Measurements from ENCODE around the gene EYA4. TPM values are rescaled to one million over a fixed set of nuclear protein-coding genes. Genes with fewer than 3 reads are reported as not detected.
"Not testable (repeated sequence)": the region's sequence is repeated elsewhere in the genome, so short reads cannot be mapped to it uniquely, and the experiment has no call there.

The EYA4 gene
- total RNA-seq, 2 experiments from 2014 or later = not detected

GRCh38 chr6:133396984-133397348 lies 155.8 kb downstream of the EYA4 start:
- TF ChIP-seq CTCF (conservative IDR thresholded peaks at IDR 0.05; ENCODE audit: low read length) (no peak), EZH2phosphoT487 (IDR thresholded peaks at IDR 0.05; ENCODE audit: borderline replicate concordance, low read depth, low read length) (no peak)
- no peak for DNase-seq (ENCODE audit: low spot score)
- H3K27ac ChIP-seq (ENCODE audit: low read depth, low read length, poor library complexity, severe bottlenecking) = no peak overlapping the region
- H3K4me2 ChIP-seq (ENCODE audit: low read length) = no peak overlapping the region
- no peak overlapping the region for H3K4me3 ChIP-seq (ENCODE audit: low read depth, low read length, poor library complexity, severe bottlenecking)
- CTCF ChIA-PET (ENCODE audit: unreplicated experiment) = no interaction called here
- POLR2A ChIA-PET = no interaction called here
- H3K9me3 ChIP-seq (ENCODE audit: low read length) = no peaks in the 10 kb centered on the region
- intact Hi-C loops (cut with micrococcal nuclease; ENCODE audit: unreplicated experiment) = no loop called here
- H3K79me2 ChIP-seq (ENCODE audit: insufficient read depth, low read depth, low read length) = no peaks in the 10 kb centered on the region
- no peaks in the 10 kb centered on the region for H3K9me2 ChIP-seq (ENCODE audit: insufficient read depth, low read length)
- no peak overlapping the region for H2AFZ ChIP-seq (ENCODE audit: low read length)
- H4K20me1 ChIP-seq (ENCODE audit: insufficient read depth, low read length) = no peaks in the 10 kb centered on the region
- no TSS peak for BruUV-seq (replicated peaks)
- H3K36me3 ChIP-seq (ENCODE audit: insufficient read depth, low read length) = no peaks in the 10 kb centered on the region
- no peaks in the 10 kb centered on the region for H3K4me1 ChIP-seq (ENCODE audit: insufficient read depth, low read length, poor library complexity, severe bottlenecking)

- CTCF ChIA-PET (ENCODE audit: unreplicated experiment); H3K36me3 ChIP-seq (ENCODE audit: insufficient read depth, low read length); H3K79me2 ChIP-seq (ENCODE audit: insufficient read depth, low read depth, low read length); BruUV-seq (replicated peaks); DNase-seq (ENCODE audit: low spot score); H3K4me1 ChIP-seq (ENCODE audit: insufficient read depth, low read length, poor library complexity, severe bottlenecking); H3K27ac ChIP-seq (ENCODE audit: low read depth, low read length, poor library complexity, severe bottlenecking); H3K9me3 ChIP-seq (ENCODE audit: low read length); intact Hi-C loops (cut with micrococcal nuclease; ENCODE audit: unreplicated experiment); POLR2A ChIA-PET; H3K4me2 ChIP-seq (ENCODE audit: low read length); H3K4me3 ChIP-seq (ENCODE audit: low read depth, low read length, poor library complexity, severe bottlenecking); H2AFZ ChIP-seq (ENCODE audit: low read length); H4K20me1 ChIP-seq (ENCODE audit: insufficient read depth, low read length); H3K9me2 ChIP-seq (ENCODE audit: insufficient read depth, low read length): not testable (repeated sequence)
Observed at GRCh38 chr6:133397601-133398000, 156.4 kb downstream of the EYA4 start.

GRCh38 chr6:133399426-133399825 lies 158.3 kb downstream of the EYA4 start:
- no peak for DNase-seq (ENCODE audit: low spot score)
- no peak for TF ChIP-seq EZH2phosphoT487 (IDR thresholded peaks at IDR 0.05; ENCODE audit: borderline replicate concordance, low read depth, low read length)
- no peak for TF ChIP-seq CTCF (conservative IDR thresholded peaks at IDR 0.05; ENCODE audit: low read length)
- no peak overlapping the region for H3K27ac ChIP-seq (ENCODE audit: low read depth, low read length, poor library complexity, severe bottlenecking)
- H4K20me1 ChIP-seq (ENCODE audit: insufficient read depth, low read length) = no peaks in the 10 kb centered on the region
- no peak overlapping the region for H2AFZ ChIP-seq (ENCODE audit: low read length)
- intact Hi-C loops (cut with micrococcal nuclease; ENCODE audit: unreplicated experiment) = no loop called here
- H3K79me2 ChIP-seq (ENCODE audit: insufficient read depth, low read depth, low read length) = no peaks in the 10 kb centered on the region
- no TSS peak for BruUV-seq (replicated peaks)
- H3K36me3 ChIP-seq (ENCODE audit: insufficient read depth, low read length) = no peaks in the 10 kb centered on the region
- no peak overlapping the region for H3K4me3 ChIP-seq (ENCODE audit: low read depth, low read length, poor library complexity, severe bottlenecking)
- ChIA-PET POLR2A (no interaction called here), CTCF (ENCODE audit: unreplicated experiment) (no interaction called here)
- H3K4me1 ChIP-seq (ENCODE audit: insufficient read depth, low read length, poor library complexity, severe bottlenecking) = no peaks in the 10 kb centered on the region
- H3K9me2 ChIP-seq (ENCODE audit: insufficient read depth, low read length) = no peaks in the 10 kb centered on the region
- no peak overlapping the region for H3K4me2 ChIP-seq (ENCODE audit: low read length)
- H3K9me3 ChIP-seq (ENCODE audit: low read length) = no peaks in the 10 kb centered on the region

All from OCI-LY7 (cell line).